ENCODE measurements around the gene PYCR2. TPM values are rescaled to one million over a fixed set of nuclear protein-coding genes. Genes with fewer than 3 reads are reported as not detected.

The PYCR2 gene
- total RNA-seq, 1 experiment from 2014 or later, result 74.4 TPM

DNA sequence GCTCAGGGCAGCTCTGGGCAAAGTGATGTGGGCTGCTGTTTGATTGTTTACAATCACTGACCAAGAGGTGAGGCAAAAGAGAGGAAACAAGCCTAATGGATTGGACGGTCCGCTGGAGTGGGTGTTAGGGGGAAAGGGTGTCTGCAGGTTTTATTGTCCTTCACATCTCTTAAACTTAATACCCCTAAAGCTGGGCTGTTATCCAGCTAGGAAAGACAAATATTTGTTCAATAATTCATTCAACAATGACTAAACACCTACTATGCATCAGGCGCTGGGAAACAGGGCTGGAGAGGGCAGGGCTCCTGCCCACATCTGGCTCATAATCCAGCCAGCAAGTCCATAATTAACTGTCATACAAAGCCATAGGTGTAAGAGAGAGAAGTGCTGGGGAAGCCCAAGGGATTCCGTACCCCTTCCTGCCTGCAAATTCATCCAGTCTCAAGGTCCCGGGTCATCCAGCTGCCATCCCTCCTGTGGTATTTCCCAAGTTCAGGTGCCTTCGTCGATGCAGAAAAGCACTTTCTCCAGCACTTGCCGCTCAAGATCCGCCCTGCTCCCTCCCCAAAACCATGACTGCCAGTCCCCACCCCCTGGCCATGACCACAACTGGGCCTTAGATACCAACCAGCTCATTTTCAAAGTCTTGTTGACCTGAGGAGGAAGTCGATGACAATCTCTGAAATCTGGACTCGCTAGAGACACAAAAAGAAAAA, 52.5 kb downstream of the PYCR2 start:
- no TSS peak for BruUV-seq (replicated peaks)
- H3K27me3 ChIP-seq (ENCODE audit: control insufficient read depth, insufficient read depth, low read length), result no peaks in the 10 kb centered on the region
- TF ChIP-seq POLR2AphosphoS5 (IDR thresholded peaks at IDR 0.05; ENCODE audit: low read depth, low read length), result peak; percentile 41; the same call in 1 of the 2 replicates
- peak; percentile 61; the same call in 1 of the 2 replicates for TF ChIP-seq TCF7L2 (IDR thresholded peaks at IDR 0.05; ENCODE audit: low read depth, low read length)
- TF ChIP-seq SIN3A (IDR thresholded peaks at IDR 0.05; ENCODE audit: borderline replicate concordance, insufficient read depth, low read depth, low read length), result no peak
- H3K4me3 ChIP-seq (ENCODE audit: low read depth in 2 of 2, low read length in 2 of 2), result no peak overlapping the region
- intact Hi-C loops (cut with micrococcal nuclease; ENCODE audit: unreplicated experiment) (no loop called here), in situ Hi-C loops (cut with HindIII; ENCODE audit: low pct_unique_long_range_greater_than_20kb, low sequenced_read_pairs) (no loop called here)
- H3K36me3 ChIP-seq (ENCODE audit: control insufficient read depth, insufficient read depth, low read length), result 0 out of 2 replicates have a peak, but pooled peaks cover 2% of the 10 kb centered on the region
- H3K4me1 ChIP-seq (ENCODE audit: control insufficient read depth, insufficient read depth, low read length), result peaks cover 14% of the 10 kb centered on the region
- DNase-seq (ENCODE audit: low read depth, low spot score) (peak; percentile 80), ATAC-seq (peak; percentile 82)
- ChIA-PET CTCF (interaction anchor here (0.6 to 0.7 kb wide), 2 partner anchors 60 to 210 kb away, joined by 6 to 9 read pairs; no protein-coding TSS in a partner anchor), POLR2A (interaction anchor here (0.7 kb wide), 1 partner anchor 11 kb away, joined by 5 read pairs; the partner anchor contains the start of gene TMEM63A)
- no peak overlapping the region for H3K27ac ChIP-seq (ENCODE audit: low read length)
- H3K9me3 ChIP-seq (ENCODE audit: control insufficient read depth, insufficient read depth, low read depth, low read length), result no peaks in the 10 kb centered on the region

DNA sequence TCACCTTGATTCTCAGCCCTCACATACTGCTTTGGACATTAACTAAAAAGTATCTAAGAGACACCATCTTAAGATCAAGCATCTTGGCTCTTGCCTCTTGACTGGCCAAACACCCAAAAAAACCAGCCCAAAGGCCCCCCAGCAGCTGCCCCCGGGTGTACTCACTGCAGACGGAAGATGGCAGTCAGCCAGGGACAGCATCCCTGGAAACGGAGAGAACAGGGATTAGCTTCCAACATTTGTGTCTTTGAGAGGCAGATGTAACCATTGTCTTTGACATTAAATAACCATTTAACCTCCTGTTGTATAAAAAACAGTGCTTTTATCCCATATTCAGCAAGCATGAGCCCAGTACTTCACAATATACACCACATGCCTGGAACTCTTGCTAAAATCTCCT, 53.1 kb downstream of the PYCR2 start:
- intact Hi-C loops (cut with micrococcal nuclease; ENCODE audit: unreplicated experiment) (no loop called here), in situ Hi-C loops (cut with HindIII; ENCODE audit: low pct_unique_long_range_greater_than_20kb, low sequenced_read_pairs) (no loop called here)
- Histone ChIP-seq H3K27me3 (ENCODE audit: control insufficient read depth, insufficient read depth, low read length) (no peaks in the 10 kb centered on the region), H3K4me3 (ENCODE audit: low read depth in 2 of 2, low read length in 2 of 2) (no peak overlapping the region), H3K9me3 (ENCODE audit: control insufficient read depth, insufficient read depth, low read depth, low read length) (no peaks in the 10 kb centered on the region), H3K4me1 (ENCODE audit: control insufficient read depth, insufficient read depth, low read length) (peaks cover 14% of the 10 kb centered on the region), H3K36me3 (ENCODE audit: control insufficient read depth, insufficient read depth, low read length) (0 out of 2 replicates have a peak, but pooled peaks cover 2% of the 10 kb centered on the region), H3K27ac (ENCODE audit: low read length) (no peak overlapping the region)
- TF ChIP-seq SIN3A (IDR thresholded peaks at IDR 0.05; ENCODE audit: borderline replicate concordance, insufficient read depth, low read depth, low read length) (no peak), POLR2AphosphoS5 (IDR thresholded peaks at IDR 0.05; ENCODE audit: low read depth, low read length) (no peak), TCF7L2 (IDR thresholded peaks at IDR 0.05; ENCODE audit: low read depth, low read length) (no peak)
- TF ChIP-seq, protein P1, sequence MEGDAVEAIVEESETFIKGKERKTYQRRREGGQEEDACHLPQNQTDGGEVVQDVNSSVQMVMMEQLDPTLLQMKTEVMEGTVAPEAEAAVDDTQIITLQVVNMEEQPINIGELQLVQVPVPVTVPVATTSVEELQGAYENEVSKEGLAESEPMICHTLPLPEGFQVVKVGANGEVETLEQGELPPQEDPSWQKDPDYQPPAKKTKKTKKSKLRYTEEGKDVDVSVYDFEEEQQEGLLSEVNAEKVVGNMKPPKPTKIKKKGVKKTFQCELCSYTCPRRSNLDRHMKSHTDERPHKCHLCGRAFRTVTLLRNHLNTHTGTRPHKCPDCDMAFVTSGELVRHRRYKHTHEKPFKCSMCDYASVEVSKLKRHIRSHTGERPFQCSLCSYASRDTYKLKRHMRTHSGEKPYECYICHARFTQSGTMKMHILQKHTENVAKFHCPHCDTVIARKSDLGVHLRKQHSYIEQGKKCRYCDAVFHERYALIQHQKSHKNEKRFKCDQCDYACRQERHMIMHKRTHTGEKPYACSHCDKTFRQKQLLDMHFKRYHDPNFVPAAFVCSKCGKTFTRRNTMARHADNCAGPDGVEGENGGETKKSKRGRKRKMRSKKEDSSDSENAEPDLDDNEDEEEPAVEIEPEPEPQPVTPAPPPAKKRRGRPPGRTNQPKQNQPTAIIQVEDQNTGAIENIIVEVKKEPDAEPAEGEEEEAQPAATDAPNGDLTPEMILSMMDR (IDR thresholded peaks at IDR 0.05), result no peak
- TF ChIP-seq, protein P2, sequence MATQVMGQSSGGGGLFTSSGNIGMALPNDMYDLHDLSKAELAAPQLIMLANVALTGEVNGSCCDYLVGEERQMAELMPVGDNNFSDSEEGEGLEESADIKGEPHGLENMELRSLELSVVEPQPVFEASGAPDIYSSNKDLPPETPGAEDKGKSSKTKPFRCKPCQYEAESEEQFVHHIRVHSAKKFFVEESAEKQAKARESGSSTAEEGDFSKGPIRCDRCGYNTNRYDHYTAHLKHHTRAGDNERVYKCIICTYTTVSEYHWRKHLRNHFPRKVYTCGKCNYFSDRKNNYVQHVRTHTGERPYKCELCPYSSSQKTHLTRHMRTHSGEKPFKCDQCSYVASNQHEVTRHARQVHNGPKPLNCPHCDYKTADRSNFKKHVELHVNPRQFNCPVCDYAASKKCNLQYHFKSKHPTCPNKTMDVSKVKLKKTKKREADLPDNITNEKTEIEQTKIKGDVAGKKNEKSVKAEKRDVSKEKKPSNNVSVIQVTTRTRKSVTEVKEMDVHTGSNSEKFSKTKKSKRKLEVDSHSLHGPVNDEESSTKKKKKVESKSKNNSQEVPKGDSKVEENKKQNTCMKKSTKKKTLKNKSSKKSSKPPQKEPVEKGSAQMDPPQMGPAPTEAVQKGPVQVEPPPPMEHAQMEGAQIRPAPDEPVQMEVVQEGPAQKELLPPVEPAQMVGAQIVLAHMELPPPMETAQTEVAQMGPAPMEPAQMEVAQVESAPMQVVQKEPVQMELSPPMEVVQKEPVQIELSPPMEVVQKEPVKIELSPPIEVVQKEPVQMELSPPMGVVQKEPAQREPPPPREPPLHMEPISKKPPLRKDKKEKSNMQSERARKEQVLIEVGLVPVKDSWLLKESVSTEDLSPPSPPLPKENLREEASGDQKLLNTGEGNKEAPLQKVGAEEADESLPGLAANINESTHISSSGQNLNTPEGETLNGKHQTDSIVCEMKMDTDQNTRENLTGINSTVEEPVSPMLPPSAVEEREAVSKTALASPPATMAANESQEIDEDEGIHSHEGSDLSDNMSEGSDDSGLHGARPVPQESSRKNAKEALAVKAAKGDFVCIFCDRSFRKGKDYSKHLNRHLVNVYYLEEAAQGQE (IDR thresholded peaks at IDR 0.05; ENCODE audit: insufficient read depth in 1 of 2, low read depth in 2 of 2, low read length in 1 of 2), result no peak
- no peak for DNase-seq (ENCODE audit: low read depth, low spot score)
- no TSS peak for BruUV-seq (replicated peaks)
- POLR2A ChIA-PET, result no interaction called here
- no peak for ATAC-seq
- CTCF ChIA-PET, result no interaction called here

Small RNA genes within 50 kb of the gene (microRNA-seq; reads per million reads assigned to microRNA genes)
- 1.3 reads per million for gene MIR6741 (ENCODE audit: unreplicated experiment)

Other genes with a start within 250 kb of the PYCR2 start
- 282 TPM for gene SRP9, start 146.4 kb downstream of the PYCR2 start, total RNA-seq (2021; ENCODE audit: unreplicated experiment)
- 76.4 TPM for gene EPHX1, start 114.1 kb downstream of the PYCR2 start, total RNA-seq (2021; ENCODE audit: unreplicated experiment)
- gene TMEM63A, start 41.9 kb downstream of the PYCR2 start, total RNA-seq (2021; ENCODE audit: unreplicated experiment), result 31.4 TPM
- not detected for gene LEFTY1, start 35.1 kb downstream of the PYCR2 start, total RNA-seq (2021; ENCODE audit: unreplicated experiment)
- not detected for gene LEFTY2, start 17.0 kb upstream of the PYCR2 start, total RNA-seq (2021; ENCODE audit: unreplicated experiment)
- gene SDE2, start 75.1 kb upstream of the PYCR2 start, total RNA-seq (2021; ENCODE audit: unreplicated experiment), result 18.3 TPM
- 404 TPM for gene H3-3A, start 138.5 kb upstream of the PYCR2 start, total RNA-seq (2021; ENCODE audit: unreplicated experiment)

All from Panc1 (cell line).